ENCODE measurements around the gene ALDH8A1.

- TF ChIP-seq NRF1 (IDR thresholded peaks at IDR 0.05; ENCODE audit: low read depth, low read length) (no peak), RAD21 (IDR thresholded peaks at IDR 0.05; ENCODE audit: low read length) (no peak), CTCF (IDR thresholded peaks at IDR 0.05) (no peak), RFX5 (IDR thresholded peaks at IDR 0.05; ENCODE audit: low read length) (no peak), USF2 (IDR thresholded peaks at IDR 0.05; ENCODE audit: borderline replicate concordance, low read depth, low read length) (no peak), ELF1 (IDR thresholded peaks at IDR 0.05) (no peak), FOXM1 (IDR thresholded peaks at IDR 0.05; ENCODE audit: low read depth) (no peak)
Measured at GRCh38 chr6:134918418-134918961, 31.4 kb downstream of the ALDH8A1 start.
